Large intestine (tissue), 12 donors: ENCODE measurements around the gene ANKRD33B. TPM values are rescaled to one million over a fixed set of nuclear protein-coding genes. Genes with fewer than 3 reads are reported as not detected.
"Not testable (repeated sequence)": the region's sequence is repeated elsewhere in the genome, so short reads cannot be mapped to it uniquely, and the experiment has no call there.

Source experiments
- DNase-seq, 2 donors: peaks; one replicate each; pipeline versions ENCODE4 v3.0.0 to v3.0.0-alpha.2; 2013
- H3K27ac ChIP-seq: one replicate; pipeline ENCODE4 v1.5.1; 2013; ENCODE audit warnings: low read length
- H3K27me3 ChIP-seq: 2 replicates; pipeline ENCODE4 v1.6.1; 2013; ENCODE audit warnings: low read length; ENCODE audit not compliant: control insufficient read depth, insufficient read depth
- H3K36me3 ChIP-seq: 2 replicates; pipeline ENCODE4 v1.6.1; 2013; ENCODE audit warnings: low read length; ENCODE audit not compliant: control insufficient read depth, insufficient read depth
- H3K4me1 ChIP-seq: one replicate; pipeline ENCODE4 v1.6.1; 2013; ENCODE audit warnings: low read length; ENCODE audit not compliant: control insufficient read depth, insufficient read depth
- H3K4me3 ChIP-seq: one replicate; pipeline ENCODE4 v1.5.1; 2013; ENCODE audit warnings: low read length
- H3K9me3 ChIP-seq: one replicate; pipeline ENCODE4 v1.6.1; 2013; ENCODE audit warnings: mild to moderate bottlenecking, low read depth, low read length, moderate library complexity; ENCODE audit not compliant: control insufficient read depth
- WGBS: methylation state at CpG from one replicate; pipeline ENCODE4 v1.1.5; 2013; ENCODE audit warnings: low lambda C conversion rate; ENCODE audit not compliant: insufficient coverage; 5-methylcytosine and 5-hydroxymethylcytosine counted together
- long read RNA-seq, 11 donors: transcript quantifications; one replicate each; lab custom pipeline, GENCODE V29; 2026
- polyA plus RNA-seq: library from polyadenylated mRNA; unstranded; fragments of 120-200 nt; gene quantifications from one replicate; pipeline ENCODE4 v1.2.1, GENCODE V29; 2013

The ANKRD33B gene
- polyA plus RNA-seq = 0.88 TPM
- long read RNA-seq, donor 1 = 0 reads
- long read RNA-seq, donor 2 = 0 reads
- long read RNA-seq, donor 3 = 0 reads
- long read RNA-seq, donor 4 = 0 reads
- long read RNA-seq, donor 5 = 0 reads
- long read RNA-seq, donor 6 = 0 reads
- long read RNA-seq, donor 7 = 0 reads
- long read RNA-seq, donor 8 = 0 reads
- long read RNA-seq, donor 9 = 0 reads
- long read RNA-seq, donor 10 = 0 reads
- long read RNA-seq, donor 11 = 0 reads

DNA sequence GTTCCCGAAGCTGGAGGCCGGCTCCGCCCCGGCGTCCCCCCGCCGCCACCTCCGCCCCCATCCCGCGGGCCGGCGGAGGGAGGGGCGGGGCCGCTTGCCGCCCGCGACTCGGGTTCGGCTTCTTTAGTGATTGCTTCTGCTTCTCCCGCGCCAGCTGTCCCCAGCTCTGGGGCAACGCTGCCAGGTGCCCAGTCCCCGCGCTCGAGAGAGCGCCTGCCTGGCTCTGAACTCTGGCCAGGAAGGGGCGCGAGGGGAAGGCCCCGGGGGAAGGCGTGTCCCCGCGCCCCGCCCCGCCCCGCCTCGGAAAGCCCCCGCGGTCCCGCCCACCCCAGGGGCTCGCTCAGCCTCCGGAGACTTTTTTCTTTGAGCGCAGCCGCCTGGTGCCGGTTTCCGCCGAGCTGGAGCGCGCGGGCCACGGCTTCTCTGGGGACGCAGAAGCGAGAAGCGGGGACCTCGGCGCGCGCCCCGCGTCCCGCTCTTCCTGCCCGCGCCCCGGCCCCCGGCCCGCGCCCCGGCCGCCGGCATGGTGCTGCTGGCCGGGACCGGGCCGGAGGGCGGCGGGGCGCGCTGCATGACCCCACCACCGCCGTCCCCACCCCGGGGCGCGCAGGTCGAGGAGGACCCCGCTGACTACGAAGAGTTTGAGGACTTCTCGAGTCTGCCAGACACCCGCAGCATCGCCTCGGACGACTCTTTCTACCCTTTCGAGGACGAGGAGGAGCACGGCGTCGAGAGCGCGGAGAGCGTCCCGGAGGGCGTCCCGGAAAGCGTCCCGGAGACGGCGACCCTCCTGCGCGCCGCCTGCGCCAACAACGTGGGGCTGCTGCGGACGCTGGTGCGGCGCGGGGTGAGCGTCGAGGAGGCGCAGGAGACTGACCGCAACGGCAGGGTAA is at the start of gene ANKRD33B:
Gene ANKRD33B (plus strand): TSS at position 126 of the 893 bp plus-strand sequence. CDS start 398 bp downstream, at position 524.
- Histone ChIP-seq H3K27ac (no peak within 1 kb of the TSS), H3K27me3 (peaks cover 75% of the 10 kb centered on the region), H3K4me1 (peaks cover 6% of the 10 kb centered on the region), H3K9me3 (peaks cover 11% of the 10 kb centered on the region), H3K36me3 (no peaks in the 10 kb centered on the region), H3K4me3 (peak within 1 kb of the TSS; percentile 24)
- DNase-seq = peak in 1 of 2 donors; percentile 50
- WGBS = no CpG with 5 or more reads among the region's 119 CpGs

DNA sequence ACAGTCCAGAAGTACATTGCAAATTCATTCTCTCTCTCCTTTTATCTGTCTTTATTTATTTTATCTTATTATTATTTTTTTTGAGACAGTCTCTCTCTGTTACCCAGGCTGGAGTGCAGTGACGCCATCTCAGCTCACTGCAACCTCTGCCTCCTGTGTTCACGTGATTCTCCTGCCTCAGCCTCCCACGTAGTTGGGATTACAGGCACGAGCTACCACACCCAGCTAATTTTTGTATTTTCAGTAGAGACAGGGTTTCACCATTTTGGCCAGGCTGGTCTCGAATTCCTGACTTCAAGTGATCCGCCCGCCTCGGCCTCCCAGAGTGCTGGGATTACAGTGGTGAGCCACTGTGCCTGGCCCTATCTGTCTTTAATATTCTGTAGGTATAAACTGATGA is 49.3 kb upstream of the ANKRD33B start:
- not testable (repeated sequence) for H3K4me1 ChIP-seq, H3K4me3 ChIP-seq, H3K36me3 ChIP-seq, DNase-seq, H3K9me3 ChIP-seq, H3K27ac ChIP-seq, H3K27me3 ChIP-seq
- WGBS = 100% methylated on average over 1 of the region's 8 CpGs

DNA sequence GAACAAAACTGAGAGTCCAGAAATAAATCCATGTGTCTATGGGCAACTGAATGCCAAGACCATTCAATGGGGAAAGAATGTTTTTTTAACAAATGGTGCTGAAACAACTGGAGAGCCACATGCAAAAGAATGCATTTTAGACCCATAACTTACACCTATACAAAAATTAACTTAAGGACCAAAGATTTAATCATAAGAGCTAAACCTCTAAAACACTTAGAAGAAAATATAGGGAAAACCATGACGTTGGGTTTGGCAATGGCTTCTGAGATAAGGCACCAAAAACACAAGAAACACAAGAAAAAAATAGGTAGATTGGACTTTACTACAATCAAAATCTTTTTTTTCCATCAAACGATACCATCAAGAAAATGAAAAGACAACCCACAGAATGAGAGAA is 48.4 kb upstream of the ANKRD33B start:
- Histone ChIP-seq H3K36me3 (no peaks in the 10 kb centered on the region), H3K4me3 (no peak overlapping the region), H3K9me3 (no peaks in the 10 kb centered on the region), H3K4me1 (no peaks in the 10 kb centered on the region), H3K27me3 (peaks cover 1% of the 10 kb centered on the region), H3K27ac (no peak overlapping the region)
- DNase-seq = no peak
- WGBS = 81% methylated on average over 2 of the region's 2 CpGs

DNA sequence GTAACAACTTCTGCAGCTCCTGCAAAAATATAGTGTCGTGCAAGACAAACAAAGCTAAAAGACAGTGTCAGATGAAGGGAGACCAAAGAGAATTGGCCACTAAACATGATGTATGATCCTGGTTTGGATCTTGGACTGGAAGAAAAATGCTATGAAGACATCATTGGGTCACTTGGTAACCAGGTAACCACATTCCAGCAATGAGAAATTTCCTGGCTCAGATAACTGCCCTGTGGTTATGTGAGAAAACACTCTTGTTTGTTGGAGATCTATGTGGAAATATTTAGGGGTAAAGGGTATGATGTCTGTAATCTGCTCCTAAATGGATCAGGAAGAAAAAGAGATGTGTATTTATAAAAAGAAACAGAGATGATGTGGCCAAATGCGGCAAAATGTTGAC is 45.5 kb upstream of the ANKRD33B start:
- Histone ChIP-seq H3K9me3 (no peaks in the 10 kb centered on the region), H3K4me3 (no peak overlapping the region), H3K4me1 (no peaks in the 10 kb centered on the region), H3K27me3 (no peaks in the 10 kb centered on the region), H3K27ac (no peak overlapping the region), H3K36me3 (no peaks in the 10 kb centered on the region)
- 75% methylated on average over 2 of the region's 2 CpGs for WGBS
- no peak for DNase-seq

DNA sequence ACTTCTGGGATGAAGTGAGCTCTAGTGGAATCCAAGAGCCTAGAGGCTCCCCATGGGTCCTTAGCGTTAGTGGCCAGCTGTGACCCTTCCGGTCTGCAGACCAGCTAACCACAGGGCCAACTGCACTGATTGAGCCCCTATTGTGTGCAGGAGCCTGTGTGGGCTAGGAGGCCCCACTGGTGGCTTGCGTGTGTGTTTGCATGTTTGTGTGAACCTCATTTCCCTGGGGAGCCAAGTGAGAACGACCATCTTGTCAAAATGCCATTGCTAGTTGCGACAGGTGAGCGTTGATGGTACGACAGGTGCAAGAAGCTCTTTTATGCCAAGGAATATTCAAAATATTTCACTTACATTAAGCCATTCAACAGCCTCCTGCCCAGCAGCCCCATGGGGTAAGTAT is 44.1 kb upstream of the ANKRD33B start:
- Histone ChIP-seq H3K36me3 (no peaks in the 10 kb centered on the region), H3K4me3 (no peak overlapping the region), H3K4me1 (no peaks in the 10 kb centered on the region), H3K9me3 (no peaks in the 10 kb centered on the region), H3K27me3 (no peaks in the 10 kb centered on the region), H3K27ac (no peak overlapping the region)
- WGBS = no CpG with 5 or more reads among the region's 7 CpGs
- DNase-seq = no peak

DNA sequence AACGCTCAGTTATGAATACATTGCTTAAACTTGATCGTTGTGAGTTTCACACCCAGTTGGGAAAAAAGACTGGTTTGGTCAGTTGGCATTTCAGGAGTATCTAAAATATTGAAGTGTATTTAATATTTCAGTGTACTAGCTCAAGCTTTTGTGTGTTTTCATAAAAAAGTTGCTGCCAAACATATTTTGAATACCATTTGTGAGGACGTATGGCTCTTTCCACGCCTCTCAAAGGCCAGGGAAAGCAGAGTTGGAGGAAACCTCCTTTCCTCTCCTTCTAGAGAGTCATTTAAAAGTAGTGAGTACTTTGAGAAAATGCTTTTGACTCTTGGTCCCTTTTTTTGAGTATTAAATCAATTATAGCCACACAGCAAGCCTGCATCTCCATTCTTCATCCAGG is 43.2 kb upstream of the ANKRD33B start:
- 93% methylated on average over 3 of the region's 4 CpGs for WGBS
- H3K36me3 ChIP-seq = no peaks in the 10 kb centered on the region
- H3K4me1 ChIP-seq = no peaks in the 10 kb centered on the region
- no peak overlapping the region for H3K27ac ChIP-seq
- H3K4me3 ChIP-seq = no peak overlapping the region
- no peaks in the 10 kb centered on the region for H3K9me3 ChIP-seq
- no peak for DNase-seq
- no peaks in the 10 kb centered on the region for H3K27me3 ChIP-seq

DNA sequence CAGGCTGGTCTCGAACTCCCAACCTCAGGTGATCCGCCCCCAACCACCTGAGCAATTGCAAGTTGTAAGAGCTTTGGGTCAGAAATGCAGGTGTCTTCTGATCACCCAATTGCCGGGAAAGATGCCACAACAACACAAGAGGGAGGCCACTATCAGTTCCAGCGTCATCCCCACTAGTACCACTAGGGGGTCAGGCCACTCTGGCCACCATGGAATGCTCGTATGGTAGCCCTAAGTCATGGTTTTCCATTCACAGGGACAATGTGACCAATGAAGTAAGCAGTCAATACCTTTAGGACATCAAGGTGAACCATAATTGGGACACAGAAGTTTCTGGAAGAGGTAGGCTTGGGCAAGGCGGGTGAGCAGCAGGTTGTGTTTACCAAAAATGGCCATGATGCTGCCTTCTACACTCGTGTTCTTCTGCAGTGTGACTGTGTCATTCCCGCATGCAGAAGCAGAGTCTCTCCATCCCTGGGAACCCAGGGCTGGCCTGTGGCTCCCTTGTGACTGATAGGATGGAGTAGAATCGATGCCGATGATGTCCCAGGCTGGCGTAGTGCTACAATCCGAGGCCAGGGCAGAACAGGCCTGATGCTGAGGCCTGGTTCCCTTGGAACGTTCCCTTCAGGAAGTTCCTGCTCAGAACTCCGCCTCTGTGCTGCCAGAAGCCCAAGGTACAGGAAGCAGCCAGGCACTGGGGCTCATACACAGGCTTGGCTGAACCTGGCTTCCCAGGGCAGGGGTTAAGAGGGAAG is 42.2 kb upstream of the ANKRD33B start:
- no peaks in the 10 kb centered on the region for H3K36me3 ChIP-seq
- H3K9me3 ChIP-seq = no peaks in the 10 kb centered on the region
- H3K27ac ChIP-seq = no peak overlapping the region
- H3K4me3 ChIP-seq = no peak overlapping the region
- H3K4me1 ChIP-seq = no peaks in the 10 kb centered on the region
- no CpG with 5 or more reads among the region's 14 CpGs for WGBS
- DNase-seq = no peak
- H3K27me3 ChIP-seq = no peaks in the 10 kb centered on the region

DNA sequence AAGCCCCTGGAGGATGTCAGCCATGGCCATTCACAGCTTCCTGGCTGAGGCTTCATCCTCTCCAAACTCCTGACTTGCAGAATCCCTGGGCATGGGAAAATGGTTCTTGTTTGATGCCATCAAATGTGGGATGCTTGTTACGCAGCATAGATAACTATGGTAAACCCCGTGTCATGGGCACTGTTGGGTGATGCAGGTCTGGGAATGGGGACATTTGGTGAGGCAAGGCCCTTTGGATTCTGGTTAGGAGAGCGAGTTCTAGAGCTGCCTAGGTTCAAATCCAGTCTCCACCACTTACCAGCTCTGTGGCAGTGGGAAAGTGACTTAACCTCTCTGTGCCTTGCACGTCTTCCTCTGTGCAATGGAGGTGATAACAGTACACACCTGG is 41.7 kb upstream of the ANKRD33B start:
- H3K27me3 ChIP-seq = no peaks in the 10 kb centered on the region
- H3K4me3 ChIP-seq = no peak overlapping the region
- no peak overlapping the region for H3K27ac ChIP-seq
- H3K4me1 ChIP-seq = no peaks in the 10 kb centered on the region
- DNase-seq = no peak
- H3K9me3 ChIP-seq = no peaks in the 10 kb centered on the region
- no peaks in the 10 kb centered on the region for H3K36me3 ChIP-seq
- WGBS = no CpG with 5 or more reads among the region's 4 CpGs

DNA sequence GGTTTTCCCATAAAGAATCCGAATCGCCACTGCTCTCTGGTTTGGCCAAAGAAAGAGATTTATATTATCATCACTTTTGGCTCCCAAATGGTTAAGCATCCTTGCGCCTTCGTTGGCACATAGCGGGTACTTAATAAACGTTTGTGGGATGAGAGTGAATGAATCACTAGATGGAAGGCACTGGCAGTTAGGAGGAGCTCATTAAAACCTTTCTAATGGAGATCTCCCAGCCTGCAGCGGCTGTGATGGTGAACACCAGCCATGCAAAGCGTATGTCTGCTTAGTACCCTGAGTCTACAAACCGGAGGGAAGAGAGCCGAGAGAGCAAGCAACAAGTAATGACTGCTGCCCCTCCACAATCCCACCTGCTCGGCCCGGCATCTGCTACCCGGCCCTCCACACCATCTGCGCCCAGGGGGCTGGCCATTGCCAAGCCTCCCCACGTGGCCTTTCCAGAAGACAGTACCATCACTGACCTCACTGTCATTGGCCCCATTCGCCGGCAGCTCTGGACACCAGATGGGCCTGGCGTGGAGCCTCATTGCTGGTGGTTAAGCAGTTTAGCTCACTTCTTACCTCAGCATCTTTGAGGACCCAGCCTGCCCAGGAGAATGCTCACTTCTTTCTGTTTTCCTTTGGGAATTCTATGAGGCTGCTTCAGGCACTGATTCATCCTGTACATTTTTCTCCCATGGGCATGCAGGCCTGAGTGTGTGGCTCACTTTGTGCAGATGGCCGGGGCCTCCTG is 39.3 kb upstream of the ANKRD33B start:
- Histone ChIP-seq H3K36me3 (no peaks in the 10 kb centered on the region), H3K4me3 (no peak overlapping the region), H3K27me3 (no peaks in the 10 kb centered on the region), H3K9me3 (no peaks in the 10 kb centered on the region), H3K4me1 (no peaks in the 10 kb centered on the region), H3K27ac (no peak overlapping the region)
- no CpG with 5 or more reads among the region's 19 CpGs for WGBS
- DNase-seq = no peak

DNA sequence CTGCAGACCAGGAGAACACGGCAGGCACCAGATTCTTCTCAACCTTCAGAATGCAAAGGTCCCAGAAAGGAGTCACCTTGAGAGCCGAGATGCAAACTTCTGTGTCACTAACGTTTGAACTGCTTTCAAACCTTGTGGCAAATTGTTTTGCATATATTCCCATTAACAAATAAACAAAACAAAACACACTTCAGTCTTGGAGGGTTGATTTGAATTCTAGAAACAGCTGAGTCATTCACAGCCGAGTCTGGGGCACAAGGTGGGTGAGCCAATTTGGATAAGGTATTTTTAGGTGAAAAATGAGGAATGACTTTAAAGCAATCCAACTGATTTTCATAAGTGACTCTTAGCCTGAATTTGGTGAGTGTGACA is 38.8 kb upstream of the ANKRD33B start:
- WGBS = no CpG with 5 or more reads among the region's 4 CpGs
- DNase-seq = no peak

More for the DNA sequence above, 38.8 kb upstream of the ANKRD33B start:
- Histone ChIP-seq H3K4me3 (no peak overlapping the region), H3K36me3 (no peaks in the 10 kb centered on the region), H3K4me1 (no peaks in the 10 kb centered on the region), H3K27me3 (no peaks in the 10 kb centered on the region), H3K27ac (no peak overlapping the region), H3K9me3 (no peaks in the 10 kb centered on the region)
